PC-3 (cell line): ENCODE results near the gene ECSIT. TPM values are rescaled to one million over a fixed set of nuclear protein-coding genes. Genes with fewer than 3 reads are reported as not detected.

Experiments used
- ATAC-seq: fragments of 200-7000 bp; cut with Tn5 transposase; 2 replicates; pipeline ENCODE4 v1.9.1; 2020; ENCODE audit warnings: mild to moderate bottlenecking, moderate library complexity
- BruUV-seq: library from RNA; stranded (reverse); fragments of 400-500 nt; replicated peaks from 2 replicates; lab custom pipeline; 2021; lab: Mats Ljungman, UMichigan
- CTCF ChIA-PET: fragments of 300-600 bp; sonication (Branson Sonifier 250); formaldehyde crosslinking; loops from one replicate; lab custom pipeline; 2022; ENCODE audit warnings: antibody characterized with exemption; lab: Charles Lee
- POLR2A ChIA-PET: fragments of 300-600 bp; sonication (Branson Sonifier 250); formaldehyde crosslinking; loops from one replicate; lab custom pipeline; 2022; ENCODE audit warnings: antibody characterized with exemption; ENCODE audit not compliant: unreplicated experiment; lab: Charles Lee
- DNase-seq: peaks from one replicate; pipeline ENCODE4 v3.0.0-alpha.2; 2015
- H2AFZ ChIP-seq: fragments of 300-600 bp; sonication (generic); 2 replicates; pipeline ENCODE4 v1.6.0; 2016; ENCODE audit warnings: antibody characterized with exemption, low read length
- H3F3A ChIP-seq: fragments of 300-600 bp; sonication (generic); one replicate; pipeline ENCODE4 v1.6.0; 2017; ENCODE audit warnings: antibody characterized with exemption, low read length, control low read depth, mild to moderate bottlenecking; ENCODE audit not compliant: unreplicated experiment
- H3K27ac ChIP-seq: fragments of 300-600 bp; sonication (generic); 2 replicates; pipeline ENCODE4 v1.5.1; 2016; ENCODE audit warnings: mild to moderate bottlenecking, low read length
- H3K27me3 ChIP-seq: fragments of 300-600 bp; sonication (generic); 2 replicates; pipeline ENCODE4 v1.6.1; 2016; ENCODE audit warnings: low read length, mixed read lengths
- H3K36me3 ChIP-seq: fragments of 300-600 bp; sonication (generic); 2 replicates; pipeline ENCODE4 v1.6.1; 2016; ENCODE audit warnings: low read depth, mixed run types, low read length, mixed read lengths
- H3K4me1 ChIP-seq: fragments of 300-600 bp; sonication (generic); 2 replicates; pipeline ENCODE4 v1.5.1; 2016; ENCODE audit warnings: low read length; ENCODE audit not compliant: insufficient read depth
- H3K4me2 ChIP-seq: fragments of 300-600 bp; sonication (generic); 2 replicates; pipeline ENCODE4 v1.6.0; 2016; ENCODE audit warnings: low read length
- H3K4me3 ChIP-seq: fragments of 300-600 bp; sonication (generic); 2 replicates; pipeline ENCODE4 v1.5.1; 2016; ENCODE audit warnings: mild to moderate bottlenecking, low read length, mixed read lengths
- H3K79me2 ChIP-seq: fragments of 300-600 bp; sonication (generic); 2 replicates; pipeline ENCODE4 v1.6.1; 2017; ENCODE audit warnings: low read length, mixed read lengths
- H3K9ac ChIP-seq: fragments of 300-600 bp; sonication (generic); 2 replicates; pipeline ENCODE4 v1.6.0; 2016; ENCODE audit warnings: mild to moderate bottlenecking, low read length
- H3K9me2 ChIP-seq: fragments of 300-600 bp; sonication (generic); replicated peaks from 2 replicates; pipeline ENCODE4 v1.6.1; 2016; ENCODE audit warnings: mixed run types, low read length, mixed read lengths
- H3K9me3 ChIP-seq: fragments of 300-600 bp; sonication (generic); 2 replicates; pipeline ENCODE4 v1.6.1; 2016; ENCODE audit warnings: low read length, mixed read lengths
- H4K20me1 ChIP-seq: fragments of 300-600 bp; sonication (generic); 2 replicates; pipeline ENCODE4 v1.6.1; 2016; ENCODE audit warnings: low read length, mixed read lengths
- EZH2 ChIP-seq: fragments of 300-600 bp; sonication (generic); IDR thresholded peaks from one replicate; pipeline ENCODE4 v1.6.1; 2017; ENCODE audit warnings: antibody characterized with exemption, mild to moderate bottlenecking, low read length; ENCODE audit not compliant: unreplicated experiment
- EZH2phosphoT487 ChIP-seq: fragments of 300-600 bp; sonication (generic); IDR thresholded peaks from 2 replicates; pipeline ENCODE4 v1.6.1; 2018; ENCODE audit warnings: mild to moderate bottlenecking, antibody characterized with exemption, low read length, borderline replicate concordance
- intact Hi-C: fragments of 100-400 bp; cut with micrococcal nuclease; formaldehyde crosslinking; loops from 2 replicates; pipeline ENCODE4 v1.9.0; 2023
- total RNA-seq: library from RNA; depleted of rRNA; stranded (reverse); fragments of >200 nt; gene quantifications from 2 replicates; pipeline ENCODE4 v1.2.3, GENCODE V29; 2014
- TF ChIP-seq, protein P1 (sequence below): fragments of 300-600 bp; sonication (generic); conservative IDR thresholded peaks from 2 replicates; pipeline ENCODE4 v1.5.1; 2017; ENCODE audit warnings: antibody characterized with exemption, low read depth, mild to moderate bottlenecking, low read length

The ECSIT gene
- total RNA-seq, 1 experiment from 2014 or later, result 126 TPM

DNA sequence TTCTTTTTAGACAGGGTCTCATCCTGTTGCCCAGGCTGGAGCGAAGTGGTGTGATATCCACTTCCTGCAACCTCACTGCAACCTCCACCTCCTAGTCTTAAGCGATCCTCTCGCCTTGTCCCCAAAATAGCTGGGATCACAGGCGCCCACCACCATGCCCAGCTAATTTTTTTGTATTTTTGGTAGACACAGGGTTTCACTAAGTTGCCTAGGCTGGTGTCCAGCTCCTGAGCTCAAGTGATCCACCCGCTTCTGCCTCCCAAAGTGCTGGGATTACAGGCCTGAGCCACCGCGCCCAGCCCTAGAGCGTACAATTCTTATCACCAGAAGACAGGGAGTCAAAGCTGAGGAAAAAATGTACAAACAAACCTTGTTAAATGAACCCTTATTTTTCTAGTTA lies 34.6 kb upstream of the ECSIT start:
- intact Hi-C loops, result no loop called here
- ATAC-seq, result no peak
- no peak for DNase-seq

DNA sequence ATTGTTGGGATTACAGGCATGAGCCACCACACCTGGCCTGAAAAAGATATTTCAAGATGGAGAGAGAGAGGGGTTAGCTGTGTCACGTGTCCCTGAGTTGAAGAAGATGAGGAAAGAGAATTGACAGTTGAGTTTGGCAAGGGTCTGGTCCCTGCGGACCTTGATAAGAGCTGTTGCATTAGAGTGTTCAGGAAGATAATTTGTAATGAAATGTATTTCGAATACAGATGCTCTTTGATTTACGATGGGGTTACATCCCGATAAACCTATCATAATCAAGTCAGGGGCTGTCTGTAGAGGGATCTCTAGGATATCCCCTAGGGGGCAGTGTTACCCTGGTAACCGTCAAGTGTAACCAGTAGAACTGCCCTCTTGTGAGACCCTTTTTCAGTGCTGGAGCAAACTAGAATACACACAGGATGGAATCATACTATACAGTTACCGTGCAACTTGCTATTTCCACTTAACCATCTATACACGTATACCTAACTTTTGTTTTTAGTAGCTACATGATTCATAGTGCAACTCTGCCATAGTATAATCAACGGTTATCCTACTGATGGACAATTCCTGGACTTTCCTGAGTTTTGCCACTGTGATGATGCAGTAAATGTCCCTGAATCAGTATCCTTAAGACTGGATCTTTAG lies 31.6 kb upstream of the ECSIT start:
- Histone ChIP-seq H3K36me3 (peaks cover 3% of the 10 kb centered on the region; the same call in 1 of the 2 replicates), H3K9me2 (no peaks in the 10 kb centered on the region), H3K4me3 (peak overlapping the region; percentile 80), H3K4me1 (peaks cover 14% of the 10 kb centered on the region; the same call in 1 of the 2 replicates), H3K27me3 (no peaks in the 10 kb centered on the region), H3K9me3 (no peaks in the 10 kb centered on the region), H3K9ac (peak overlapping the region; percentile 77), H4K20me1 (peaks cover 20% of the 10 kb centered on the region; the same call in 1 of the 2 replicates), H3K4me2 (peak overlapping the region; percentile 86), H3K27ac (no peak overlapping the region), H2AFZ (0 out of 2 replicates have a peak overlapping the region, but pooled peaks have one; percentile 2), H3K79me2 (peaks cover 45% of the 10 kb centered on the region), H3F3A (no peaks in the 10 kb centered on the region)
- ChIA-PET POLR2A (no interaction called here), CTCF (no interaction called here)
- TF ChIP-seq EZH2phosphoT487 (no peak), EZH2 (no peak)
- TF ChIP-seq, protein P1, sequence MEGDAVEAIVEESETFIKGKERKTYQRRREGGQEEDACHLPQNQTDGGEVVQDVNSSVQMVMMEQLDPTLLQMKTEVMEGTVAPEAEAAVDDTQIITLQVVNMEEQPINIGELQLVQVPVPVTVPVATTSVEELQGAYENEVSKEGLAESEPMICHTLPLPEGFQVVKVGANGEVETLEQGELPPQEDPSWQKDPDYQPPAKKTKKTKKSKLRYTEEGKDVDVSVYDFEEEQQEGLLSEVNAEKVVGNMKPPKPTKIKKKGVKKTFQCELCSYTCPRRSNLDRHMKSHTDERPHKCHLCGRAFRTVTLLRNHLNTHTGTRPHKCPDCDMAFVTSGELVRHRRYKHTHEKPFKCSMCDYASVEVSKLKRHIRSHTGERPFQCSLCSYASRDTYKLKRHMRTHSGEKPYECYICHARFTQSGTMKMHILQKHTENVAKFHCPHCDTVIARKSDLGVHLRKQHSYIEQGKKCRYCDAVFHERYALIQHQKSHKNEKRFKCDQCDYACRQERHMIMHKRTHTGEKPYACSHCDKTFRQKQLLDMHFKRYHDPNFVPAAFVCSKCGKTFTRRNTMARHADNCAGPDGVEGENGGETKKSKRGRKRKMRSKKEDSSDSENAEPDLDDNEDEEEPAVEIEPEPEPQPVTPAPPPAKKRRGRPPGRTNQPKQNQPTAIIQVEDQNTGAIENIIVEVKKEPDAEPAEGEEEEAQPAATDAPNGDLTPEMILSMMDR, result peak; percentile 91
- BruUV-seq, result no TSS peak
- intact Hi-C loops, result no loop called here
- peak; percentile 30; the same call in 1 of the 2 replicates for ATAC-seq
- DNase-seq, result peak; percentile 85

More for the DNA sequence above, 34.6 kb upstream of the ECSIT start:
- H3K4me3 ChIP-seq, result no peak overlapping the region
- peaks cover 9% of the 10 kb centered on the region; the same call in 1 of the 2 replicates for H3K4me1 ChIP-seq
- POLR2A ChIA-PET, result no interaction called here
- no TSS peak for BruUV-seq
- no peaks in the 10 kb centered on the region for H3F3A ChIP-seq
- no peak overlapping the region for H3K27ac ChIP-seq
- 0 out of 2 replicates have a peak, but pooled peaks cover 1% of the 10 kb centered on the region for H4K20me1 ChIP-seq
- no peak overlapping the region for H3K9ac ChIP-seq
- TF ChIP-seq, protein P1, result no peak
- TF ChIP-seq EZH2phosphoT487 (no peak), EZH2 (no peak)
- CTCF ChIA-PET, result no interaction called here
- H2AFZ ChIP-seq, result no peak overlapping the region
- H3K36me3 ChIP-seq, result no peaks in the 10 kb centered on the region
- no peaks in the 10 kb centered on the region for H3K27me3 ChIP-seq
- peaks cover 15% of the 10 kb centered on the region for H3K79me2 ChIP-seq
- no peaks in the 10 kb centered on the region for H3K9me3 ChIP-seq
- H3K9me2 ChIP-seq, result no peaks in the 10 kb centered on the region
- no peak overlapping the region for H3K4me2 ChIP-seq
